Omental fat pad (tissue), 4 donors: ENCODE data around the gene EPS8. TPM values are rescaled to one million over a fixed set of nuclear protein-coding genes. Genes with fewer than 3 reads are reported as not detected.

Source experiments
- ATAC-seq: fragments of 150-250 bp; one replicate; pipeline ENCODE4 v1.9.1; 2016; ENCODE audit warnings: mild to moderate bottlenecking, moderate library complexity; ENCODE audit not compliant: low FRiP score
- DNase-seq: peaks from one replicate; pipeline ENCODE4 v3.0.0-alpha.2; 2019; ENCODE audit warnings: low spot score
- CTCF ChIP-seq, 3 donors: fragments of 450-650 bp; IDR thresholded peaks; one replicate each; pipeline ENCODE4 v1.5.1; 2016 to 2017; ENCODE audit warnings: antibody characterized with exemption in 3 of 3, mild to moderate bottlenecking in 3 of 3, moderate library complexity in 2 of 3
- total RNA-seq, 4 donors: library from RNA; depleted of rRNA; stranded (reverse); fragments of >200 nt; gene quantifications; one replicate each; pipeline ENCODE4 v1.1.0, GENCODE V29; 2016

Gene EPS8
- total RNA-seq, 4 donors from 2014 or later, result 181 to 354 (median 226) TPM

GRCh38 chr12:15677726-15678201, 111.4 kb downstream of the EPS8 start:
- no peak for ATAC-seq
- TF ChIP-seq CTCF (IDR thresholded peaks at IDR 0.05), result no peak
- DNase-seq, result no peak

- no peak for TF ChIP-seq CTCF (IDR thresholded peaks at IDR 0.05)
- ATAC-seq, result no peak
- no peak for DNase-seq
Measured at GRCh38 chr12:15677228-15677627, 112.0 kb downstream of the EPS8 start.

- no peak for ATAC-seq
- TF ChIP-seq CTCF (IDR thresholded peaks at IDR 0.05), result no peak
- no peak for DNase-seq
Measured at GRCh38 chr12:15672671-15673270, 116.4 kb downstream of the EPS8 start.

- TF ChIP-seq CTCF (IDR thresholded peaks at IDR 0.05), result no peak
- DNase-seq (no peak), ATAC-seq (no peak)
Measured at GRCh38 chr12:15670756-15671155, 118.4 kb downstream of the EPS8 start.

- DNase-seq, result no peak
- no peak for ATAC-seq
- TF ChIP-seq CTCF (IDR thresholded peaks at IDR 0.05), result no peak
Measured at GRCh38 chr12:15669256-15669948, 119.8 kb downstream of the EPS8 start.

- TF ChIP-seq CTCF (IDR thresholded peaks at IDR 0.05), result no peak
- peak; percentile 71 for ATAC-seq
- no peak for DNase-seq
Measured at GRCh38 chr12:15664491-15664890, 124.7 kb downstream of the EPS8 start.
